Activated naive CD8-positive, alpha-beta T cell treated with anti-CD3 and anti-CD28 coated beads for 36 hours (primary cell): ENCODE measurements around the gene NDUFB10. TPM values are rescaled to one million over a fixed set of nuclear protein-coding genes. Genes with fewer than 3 reads are reported as not detected.
"Not testable (repeated sequence)": the region's sequence is repeated elsewhere in the genome, so short reads cannot be mapped to it uniquely, and the experiment has no call there.

Experiments used
- DNase-seq: peaks from one replicate; pipeline ENCODE4 v3.0.0; 2021
- H3K27ac Mint-ChIP-seq: one replicate; pipeline ENCODE4 v1.8.0; 2022; ENCODE audit warnings: mild to moderate bottlenecking, moderate library complexity, mixed read lengths
- H3K27me3 Mint-ChIP-seq: one replicate; pipeline ENCODE4 v1.8.0; 2022; ENCODE audit warnings: mild to moderate bottlenecking, mixed read lengths
- H3K36me3 Mint-ChIP-seq: one replicate; pipeline ENCODE4 v1.8.0; 2021; ENCODE audit warnings: mild to moderate bottlenecking, mixed read lengths
- H3K4me1 Mint-ChIP-seq: one replicate; pipeline ENCODE4 v1.8.0; 2021; ENCODE audit warnings: mixed read lengths
- H3K4me3 Mint-ChIP-seq: one replicate; pipeline ENCODE4 v1.8.0; 2022; ENCODE audit warnings: mild to moderate bottlenecking, moderate library complexity, mixed read lengths
- H3K9me3 Mint-ChIP-seq: one replicate; pipeline ENCODE4 v1.8.0; 2022; ENCODE audit warnings: mixed read lengths
- total RNA-seq, 2 experiments: library from RNA; stranded (reverse); gene quantifications; one replicate each; pipeline ENCODE4 v1.2.3, GENCODE V29; 2021

The NDUFB10 gene
- total RNA-seq, 2 experiments from 2014 or later = 138 to 141 TPM

DNA sequence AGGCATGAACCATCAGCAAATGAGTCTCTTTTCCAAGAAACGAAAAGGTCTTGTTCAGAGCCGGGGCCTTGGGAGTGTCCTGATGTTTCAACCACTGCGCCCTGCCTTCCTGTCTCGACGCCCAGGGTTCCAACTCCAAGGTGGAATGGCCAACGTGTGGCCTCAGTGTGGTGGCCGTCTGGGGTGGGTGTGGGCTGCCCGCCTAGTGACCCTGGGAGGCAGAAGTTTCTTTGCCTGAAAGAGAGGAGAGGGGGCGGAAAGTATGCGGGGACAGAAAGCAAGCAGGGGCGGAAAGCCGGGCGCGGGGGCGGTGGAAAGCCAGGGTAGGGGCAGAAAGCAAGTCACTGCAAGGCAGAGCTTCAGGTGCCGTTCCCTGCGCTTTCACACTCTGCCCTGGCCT lies 20.4 kb upstream of the NDUFB10 start:
- no peaks in the 10 kb centered on the region for H3K27me3 Mint-ChIP-seq
- H3K4me3 Mint-ChIP-seq = no peak overlapping the region
- H3K36me3 Mint-ChIP-seq = peaks cover 4% of the 10 kb centered on the region
- H3K9me3 Mint-ChIP-seq = no peaks in the 10 kb centered on the region
- H3K4me1 Mint-ChIP-seq = peaks cover 10% of the 10 kb centered on the region
- no peak for DNase-seq
- no peak overlapping the region for H3K27ac Mint-ChIP-seq

DNA sequence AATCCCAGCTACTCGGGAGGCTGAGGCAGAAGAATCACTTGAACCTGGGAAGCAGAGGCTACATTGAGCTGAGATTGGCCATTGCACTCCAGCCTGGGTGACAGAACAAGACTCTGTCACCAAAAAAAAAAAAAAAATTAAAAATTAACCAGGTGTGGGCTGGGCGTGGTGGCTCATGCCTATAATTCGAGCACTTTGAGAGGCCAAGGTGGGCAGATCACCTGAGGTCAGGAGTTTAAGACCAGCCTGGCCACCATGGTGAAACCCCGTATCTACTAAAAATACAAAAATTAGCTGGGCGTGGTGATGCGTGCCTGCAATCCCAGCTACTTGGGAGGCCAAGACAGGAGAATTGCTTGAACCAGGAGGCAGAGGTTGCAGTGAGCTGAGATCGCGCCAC lies 19.5 kb upstream of the NDUFB10 start:
- not testable (repeated sequence) for H3K36me3 Mint-ChIP-seq, H3K27ac Mint-ChIP-seq, DNase-seq, H3K4me3 Mint-ChIP-seq, H3K27me3 Mint-ChIP-seq, H3K9me3 Mint-ChIP-seq
- peaks cover 17% of the 10 kb centered on the region for H3K4me1 Mint-ChIP-seq

DNA sequence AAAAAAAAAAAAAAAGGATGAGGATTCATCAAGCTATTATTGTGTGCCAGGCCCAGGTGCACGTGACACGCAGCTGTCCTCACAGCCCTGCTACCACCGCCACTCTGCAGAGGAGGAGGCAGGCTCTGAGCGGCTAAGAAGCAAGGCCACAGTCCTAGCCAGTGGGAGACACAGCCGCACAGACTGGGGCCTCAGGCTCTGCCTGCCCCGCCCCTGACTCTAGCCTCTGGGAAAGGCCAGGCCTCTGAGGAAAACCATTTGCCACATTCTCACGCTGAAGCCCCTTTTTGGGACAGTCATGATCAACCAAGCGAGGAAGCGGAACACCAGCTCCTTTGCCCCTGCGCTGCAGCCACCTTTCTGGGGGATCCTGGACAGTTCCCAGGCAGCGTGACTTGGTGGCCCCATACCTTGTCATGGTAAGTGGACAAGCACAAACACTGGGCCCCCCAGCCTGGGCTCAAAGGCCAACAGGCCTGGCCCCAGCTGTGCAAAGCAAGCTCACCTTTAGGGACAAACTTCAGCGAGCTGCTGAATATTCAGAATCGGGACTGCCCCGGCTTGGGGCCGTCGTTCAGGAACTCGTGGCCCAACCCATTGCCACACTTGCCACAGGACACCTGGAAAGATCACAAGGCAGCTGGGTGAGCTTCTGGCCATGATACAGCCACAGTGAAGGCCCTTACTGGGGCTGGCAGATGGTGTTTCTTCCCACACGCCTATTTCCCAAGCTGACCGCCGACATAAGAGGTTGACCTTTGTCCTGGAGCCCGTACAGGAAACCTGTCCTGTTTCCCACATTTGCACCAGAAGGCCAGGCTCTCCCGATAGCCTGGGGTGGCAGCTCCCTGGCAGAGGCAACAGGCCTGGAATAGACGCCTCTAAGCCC lies 18.8 kb upstream of the NDUFB10 start:
- Mint-ChIP-seq H3K9me3 (no peaks in the 10 kb centered on the region), H3K4me3 (no peak overlapping the region), H3K36me3 (peaks cover 4% of the 10 kb centered on the region), H3K4me1 (peaks cover 17% of the 10 kb centered on the region), H3K27ac (no peak overlapping the region), H3K27me3 (no peaks in the 10 kb centered on the region)
- DNase-seq = no peak

DNA sequence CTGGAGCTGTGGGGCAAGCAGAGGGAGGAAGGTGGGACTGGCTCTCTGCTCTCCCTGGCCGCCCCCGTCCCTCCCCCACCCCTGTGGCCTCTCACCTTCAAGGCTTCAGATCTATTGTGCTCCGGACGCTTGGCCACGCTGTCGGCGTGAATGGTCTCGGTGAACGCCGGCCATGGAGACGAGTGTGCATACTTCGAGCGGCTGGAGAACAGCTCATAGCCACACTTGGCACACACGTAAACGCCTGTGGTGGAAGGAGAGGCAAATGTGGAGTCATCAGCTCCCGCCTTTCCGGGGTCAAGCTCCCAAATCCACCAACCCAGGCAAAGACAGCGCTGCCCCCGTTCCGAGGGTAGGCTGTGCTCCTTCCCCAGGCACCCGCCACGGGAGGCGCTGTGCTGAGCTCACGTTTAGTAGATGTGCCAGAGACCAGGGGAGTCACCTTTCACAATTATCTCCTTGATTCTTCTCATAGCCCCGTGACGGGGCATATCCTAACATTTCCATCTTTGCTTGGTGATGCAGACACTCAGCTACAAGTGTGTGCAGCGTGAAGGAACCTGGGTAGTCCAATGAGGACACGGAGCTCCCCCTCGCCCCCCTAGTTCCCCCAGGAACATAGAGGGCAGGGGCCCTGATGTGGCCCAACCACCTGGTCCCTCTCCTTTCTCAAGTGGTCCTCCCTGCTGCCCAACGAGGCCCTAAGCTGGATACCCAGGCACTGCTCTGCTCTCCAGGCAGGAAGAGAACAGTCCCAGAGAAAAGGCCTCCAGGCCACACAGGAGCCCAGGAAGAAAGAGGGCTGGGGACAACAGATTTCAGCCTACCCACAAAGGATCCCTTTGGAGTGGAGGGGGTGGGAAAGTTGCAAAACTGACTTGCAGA lies 17.9 kb upstream of the NDUFB10 start:
- Mint-ChIP-seq H3K4me1 (peaks cover 17% of the 10 kb centered on the region), H3K9me3 (no peaks in the 10 kb centered on the region), H3K4me3 (peak overlapping the region; percentile 86), H3K36me3 (peaks cover 4% of the 10 kb centered on the region), H3K27ac (no peak overlapping the region), H3K27me3 (no peaks in the 10 kb centered on the region)
- no peak for DNase-seq

DNA sequence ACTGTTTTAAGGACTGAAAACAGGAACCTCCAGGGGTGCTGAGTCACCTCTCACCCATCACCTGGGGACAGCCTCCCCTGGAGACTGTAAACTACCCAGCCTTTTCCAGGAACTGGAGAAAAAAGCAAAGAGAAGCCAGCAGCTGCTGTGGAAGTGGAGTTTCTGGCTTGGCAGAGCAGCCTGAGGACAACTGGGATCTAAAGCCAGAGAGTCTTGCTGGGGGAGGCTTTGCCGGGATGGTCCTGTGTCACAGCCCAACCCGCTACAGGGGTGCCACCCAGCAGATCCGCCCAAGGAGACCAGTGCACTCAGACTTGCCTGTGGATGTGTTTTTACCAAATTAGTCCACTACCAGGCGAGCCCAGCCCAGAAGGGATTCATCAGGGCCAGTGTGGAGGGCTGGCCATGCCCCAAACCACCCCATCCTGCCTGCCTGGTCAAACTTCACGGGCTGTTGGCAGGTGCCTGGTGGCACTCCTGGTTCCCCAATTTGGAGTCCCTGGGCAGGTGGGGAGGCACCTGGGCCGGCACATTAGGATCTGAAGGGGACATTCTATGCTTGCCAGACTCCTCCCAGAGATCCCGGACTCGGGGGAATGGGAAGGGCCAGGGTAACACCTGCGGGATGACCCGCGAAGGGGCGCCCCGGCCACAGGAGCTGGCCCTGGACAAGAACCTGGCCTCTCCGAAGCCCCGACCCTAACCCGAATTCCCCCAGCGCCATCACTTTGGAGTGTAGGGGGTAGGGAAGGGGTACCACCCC lies 17.1 kb upstream of the NDUFB10 start:
- H3K9me3 Mint-ChIP-seq = no peaks in the 10 kb centered on the region
- peak overlapping the region; percentile 86 for H3K4me3 Mint-ChIP-seq
- no peak overlapping the region for H3K27ac Mint-ChIP-seq
- H3K4me1 Mint-ChIP-seq = peaks cover 17% of the 10 kb centered on the region
- H3K27me3 Mint-ChIP-seq = no peaks in the 10 kb centered on the region
- peaks cover 4% of the 10 kb centered on the region for H3K36me3 Mint-ChIP-seq
- DNase-seq = no peak

DNA sequence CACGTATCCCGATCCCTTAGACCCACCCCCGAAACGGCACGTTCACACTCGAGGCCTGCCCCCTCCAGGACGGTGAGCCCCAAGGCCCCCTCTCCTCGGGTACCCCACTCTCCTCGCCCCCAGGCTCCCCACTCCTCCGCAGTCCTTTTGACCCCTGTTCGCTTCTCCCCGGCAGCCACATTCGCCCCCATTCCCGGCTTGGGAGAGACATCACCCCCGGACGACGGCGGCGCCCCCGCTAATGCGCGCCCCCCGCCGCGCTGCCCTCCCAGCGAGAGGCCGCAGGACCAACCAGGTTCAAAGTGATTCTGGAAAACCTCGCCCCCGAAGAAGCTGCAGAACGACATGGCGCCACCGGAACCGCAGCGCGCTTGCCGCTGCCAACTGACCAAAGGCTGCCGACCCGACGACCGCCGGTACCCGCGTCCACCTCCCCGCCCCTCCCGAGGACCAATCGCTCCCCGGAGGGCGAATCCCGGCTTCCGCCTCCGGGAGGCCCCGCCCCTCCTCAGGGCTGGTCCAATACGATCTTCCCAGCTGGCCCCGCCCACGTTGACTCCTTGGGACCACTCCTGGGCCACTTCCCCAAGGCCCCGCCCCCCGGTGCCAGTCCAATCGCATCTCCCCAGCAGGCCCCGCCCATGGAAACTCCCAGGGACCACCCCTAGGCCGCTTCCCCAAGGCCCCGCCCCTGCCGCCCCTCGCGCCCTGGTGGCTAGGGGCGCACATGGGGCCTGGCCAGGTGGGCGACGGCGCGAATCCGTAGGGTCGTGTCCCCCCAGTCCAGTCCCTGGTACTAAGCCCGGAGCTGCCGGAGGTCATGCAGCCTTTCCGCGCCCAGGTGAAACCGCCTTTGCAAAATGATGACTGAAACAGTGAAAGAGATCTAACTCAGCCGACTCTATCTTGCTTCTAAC lies 16.3 kb upstream of the NDUFB10 start, which contains the start of gene MSRB1:
Gene MSRB1 (minus strand): TSS at position 390 of the 917 bp plus-strand sequence. CDS start 43 bp downstream, at position 347.
- peaks cover 4% of the 10 kb centered on the region for H3K36me3 Mint-ChIP-seq
- peak; percentile 100 for DNase-seq
- H3K4me3 Mint-ChIP-seq = peak within 1 kb of the TSS; percentile 86
- H3K4me1 Mint-ChIP-seq = peaks cover 17% of the 10 kb centered on the region
- H3K27me3 Mint-ChIP-seq = no peaks in the 10 kb centered on the region
- H3K27ac Mint-ChIP-seq = peak within 1 kb of the TSS; percentile 85
- H3K9me3 Mint-ChIP-seq = no peaks in the 10 kb centered on the region

DNA sequence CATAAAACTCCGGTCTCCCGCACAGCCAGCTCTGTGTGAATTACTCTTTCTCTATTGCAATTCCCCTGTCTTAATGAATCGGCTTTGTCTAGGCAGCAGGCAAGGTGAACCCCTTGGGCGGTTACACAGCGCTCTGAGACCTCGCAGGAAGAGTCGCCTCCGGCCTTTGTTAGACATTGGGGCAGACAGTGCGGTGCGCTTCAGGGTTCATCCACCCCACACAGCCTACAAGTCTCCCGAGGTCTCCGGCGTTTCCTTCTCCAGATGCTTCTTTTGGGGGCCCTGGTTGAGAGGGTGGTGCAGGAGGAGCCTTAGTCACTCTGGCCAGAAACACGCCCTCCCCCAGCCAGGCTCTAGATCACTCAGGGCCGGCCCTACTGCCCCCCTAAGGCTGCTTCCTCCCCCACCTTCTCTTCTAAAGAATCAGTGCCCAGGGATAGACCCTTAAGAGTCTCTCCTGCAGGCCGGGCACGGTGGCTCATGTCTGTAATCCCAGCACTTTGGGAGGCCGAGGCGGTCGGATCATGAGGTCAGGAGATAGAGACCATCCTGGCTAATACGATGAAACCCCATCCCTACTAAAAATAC lies 14.6 kb upstream of the NDUFB10 start:
- Mint-ChIP-seq H3K27ac (no peak overlapping the region), H3K4me3 (peak overlapping the region; percentile 86), H3K9me3 (no peaks in the 10 kb centered on the region), H3K36me3 (no peaks in the 10 kb centered on the region), H3K4me1 (peaks cover 17% of the 10 kb centered on the region), H3K27me3 (no peaks in the 10 kb centered on the region)
- no peak for DNase-seq

DNA sequence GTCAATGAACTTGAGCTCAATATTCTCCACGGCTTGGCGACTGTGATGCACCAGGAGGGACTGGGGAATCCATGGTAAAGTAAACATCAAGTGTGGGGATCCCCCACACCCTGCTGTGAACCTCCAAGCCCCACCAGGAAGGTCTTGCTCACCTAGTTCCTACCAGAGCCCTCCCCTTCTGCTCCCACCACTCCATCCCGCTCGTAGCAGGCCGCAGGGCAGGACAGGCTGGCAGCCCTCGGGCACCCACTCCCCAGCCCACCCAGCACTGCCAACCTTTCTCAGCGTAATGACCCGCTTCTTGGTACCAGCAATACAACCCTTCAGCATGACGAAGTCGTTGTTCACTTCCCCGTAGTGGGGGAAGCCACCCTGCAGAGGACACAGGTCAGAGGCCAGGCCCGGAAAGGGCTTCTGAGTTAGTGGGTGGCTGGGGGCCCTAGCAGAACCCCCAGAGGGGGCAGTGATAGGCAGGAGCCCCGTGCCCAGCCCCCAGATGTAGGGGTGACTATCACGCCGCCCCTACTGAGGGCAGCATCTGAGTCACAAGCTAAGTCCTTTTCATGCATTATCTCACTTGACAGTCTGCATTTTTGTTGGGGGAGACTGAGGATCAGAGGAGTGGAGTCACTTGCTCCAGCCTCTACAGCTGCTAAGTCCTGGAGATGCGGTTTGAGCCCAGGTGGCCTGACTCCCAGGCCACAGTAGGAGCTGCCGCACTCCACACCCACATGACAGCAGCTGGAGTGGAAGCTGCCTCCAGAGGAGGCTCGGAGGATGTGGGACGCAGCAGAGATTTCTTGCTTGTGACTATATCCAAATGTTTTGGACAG lies 13.6 kb upstream of the NDUFB10 start:
- Mint-ChIP-seq H3K27ac (no peak overlapping the region), H3K4me1 (peaks cover 17% of the 10 kb centered on the region), H3K27me3 (no peaks in the 10 kb centered on the region), H3K4me3 (no peak overlapping the region), H3K9me3 (no peaks in the 10 kb centered on the region), H3K36me3 (no peaks in the 10 kb centered on the region)
- no peak for DNase-seq

DNA sequence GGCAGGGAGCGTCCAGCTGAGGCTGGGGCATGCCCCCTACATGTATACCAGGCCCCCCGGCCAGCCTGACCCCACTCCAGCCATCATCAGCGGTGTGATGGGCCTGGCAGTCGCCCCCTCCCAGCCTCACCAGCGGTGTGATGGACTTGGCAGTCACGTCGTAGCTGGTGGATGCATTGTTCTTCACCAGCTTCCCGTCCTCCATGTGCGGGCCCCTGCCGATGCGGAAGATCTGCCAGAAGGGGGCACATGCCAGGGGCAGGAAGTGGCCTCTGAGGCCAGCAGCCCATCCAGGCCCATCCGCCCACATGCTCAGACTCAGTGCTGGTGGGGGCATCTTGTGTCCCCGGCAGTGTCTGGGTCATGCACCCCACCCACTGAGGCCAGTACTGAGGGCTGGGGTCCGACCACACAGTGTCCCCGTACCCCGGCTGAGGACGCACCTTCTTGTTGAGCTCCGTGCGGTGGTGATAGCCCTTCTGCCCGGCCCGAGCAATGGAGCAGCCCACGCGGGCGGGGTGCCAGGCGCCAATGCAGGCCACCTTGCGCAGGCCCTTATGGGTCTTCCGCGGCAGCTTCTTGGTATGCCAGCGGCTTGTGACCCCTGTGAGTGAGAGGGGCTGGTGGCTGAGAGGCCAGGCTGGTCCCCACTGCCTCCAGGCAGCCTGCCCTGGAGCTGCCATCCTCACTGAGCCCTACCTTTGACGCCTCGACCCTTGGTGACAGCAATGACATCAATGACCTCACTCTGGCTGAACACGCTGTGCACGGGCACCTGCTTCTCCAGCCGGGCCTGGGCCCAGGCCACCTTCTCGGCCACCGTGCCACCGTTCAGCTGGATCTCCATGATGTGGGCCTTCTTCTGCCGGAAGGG lies 12.6 kb upstream of the NDUFB10 start:
- DNase-seq = no peak
- H3K27ac Mint-ChIP-seq = no peak overlapping the region
- H3K4me1 Mint-ChIP-seq = peaks cover 14% of the 10 kb centered on the region
- no peaks in the 10 kb centered on the region for H3K9me3 Mint-ChIP-seq
- no peaks in the 10 kb centered on the region for H3K36me3 Mint-ChIP-seq
- H3K27me3 Mint-ChIP-seq = no peaks in the 10 kb centered on the region
- no peak overlapping the region for H3K4me3 Mint-ChIP-seq

DNA sequence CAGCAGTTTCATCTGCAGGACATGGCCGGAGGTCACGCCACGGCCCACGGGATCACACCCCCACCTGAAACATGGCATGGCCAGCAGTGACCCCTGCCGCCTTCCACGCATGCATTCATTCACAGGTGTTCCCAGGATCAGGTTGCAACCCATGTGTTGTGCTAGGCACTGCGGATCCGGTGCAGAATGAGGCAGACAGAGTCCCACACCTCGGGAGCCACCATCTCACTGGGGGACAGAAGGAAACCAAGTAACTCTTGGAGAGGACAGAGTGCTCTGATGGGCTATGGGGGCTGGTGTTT lies 12.0 kb upstream of the NDUFB10 start:
- Mint-ChIP-seq H3K36me3 (no peaks in the 10 kb centered on the region), H3K4me3 (no peak overlapping the region)

DNA sequence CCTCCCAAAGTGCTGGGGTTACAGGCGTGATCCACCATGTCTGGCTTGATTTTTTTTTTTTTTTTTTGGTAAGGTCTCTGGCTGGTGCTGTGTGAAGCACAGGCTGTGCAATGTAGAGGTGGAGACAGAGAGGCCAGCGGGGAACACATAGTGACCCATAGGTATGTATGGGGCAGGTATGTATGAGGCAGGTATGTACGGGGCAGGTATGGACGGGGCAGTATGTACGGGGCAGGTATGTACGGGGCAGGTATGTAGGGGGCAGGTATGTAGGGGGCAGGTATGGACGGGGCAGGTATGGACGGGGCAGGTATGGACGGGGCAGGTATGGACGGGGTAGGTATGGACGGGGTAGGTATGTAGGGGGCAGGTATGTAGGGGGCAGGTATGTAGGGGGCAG lies 9.8 kb upstream of the NDUFB10 start:
- Mint-ChIP-seq H3K4me1 (peaks cover under 1% of the 10 kb centered on the region), H3K36me3 (no peaks in the 10 kb centered on the region), H3K27me3 (no peaks in the 10 kb centered on the region), H3K4me3 (no peak overlapping the region), H3K27ac (no peak overlapping the region), H3K9me3 (no peaks in the 10 kb centered on the region)
- no peak for DNase-seq

More for the DNA sequence above, 12.0 kb upstream of the NDUFB10 start:
- Mint-ChIP-seq H3K9me3 (no peaks in the 10 kb centered on the region), H3K27ac (no peak overlapping the region), H3K27me3 (no peaks in the 10 kb centered on the region), H3K4me1 (peaks cover 10% of the 10 kb centered on the region)
- DNase-seq = no peak

DNA sequence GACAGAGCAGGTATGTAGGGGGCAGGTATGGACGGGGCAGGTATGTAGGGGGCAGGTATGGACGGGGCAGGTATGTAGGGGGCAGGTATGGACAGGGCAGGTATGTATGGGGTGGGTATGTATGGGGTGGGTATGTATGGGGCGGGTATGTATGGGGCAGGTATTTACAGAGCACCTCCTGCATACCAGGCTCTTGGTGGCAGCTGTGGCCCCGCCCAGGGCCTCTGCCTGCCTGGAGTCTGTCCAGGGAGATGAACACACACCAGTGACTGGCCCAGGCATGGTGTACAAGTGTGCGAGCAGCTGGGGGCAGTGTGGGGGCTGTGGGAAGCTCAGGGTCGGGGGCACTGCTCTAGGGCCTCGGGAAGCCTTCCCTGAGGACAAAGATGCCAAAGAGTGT lies 9.3 kb upstream of the NDUFB10 start:
- Mint-ChIP-seq H3K36me3 (no peaks in the 10 kb centered on the region), H3K27ac (no peak overlapping the region), H3K4me3 (no peak overlapping the region), H3K9me3 (no peaks in the 10 kb centered on the region), H3K4me1 (no peaks in the 10 kb centered on the region), H3K27me3 (no peaks in the 10 kb centered on the region)
- no peak for DNase-seq
